GM18498 (cell line): ENCODE data around the gene IL17C.
"Not testable (repeated sequence)": the region's sequence is repeated elsewhere in the genome, so short reads cannot be mapped to it uniquely, and the experiment has no call there.

Experiments
- ATAC-seq: cut with Tn5 transposase; IDR thresholded peaks from one replicate; pipeline ENCODE4 v1.9.1; 2021; ENCODE audit warnings: mild to moderate bottlenecking, moderate library complexity; ENCODE audit not compliant: unreplicated experiment

The IL17C gene

DNA sequence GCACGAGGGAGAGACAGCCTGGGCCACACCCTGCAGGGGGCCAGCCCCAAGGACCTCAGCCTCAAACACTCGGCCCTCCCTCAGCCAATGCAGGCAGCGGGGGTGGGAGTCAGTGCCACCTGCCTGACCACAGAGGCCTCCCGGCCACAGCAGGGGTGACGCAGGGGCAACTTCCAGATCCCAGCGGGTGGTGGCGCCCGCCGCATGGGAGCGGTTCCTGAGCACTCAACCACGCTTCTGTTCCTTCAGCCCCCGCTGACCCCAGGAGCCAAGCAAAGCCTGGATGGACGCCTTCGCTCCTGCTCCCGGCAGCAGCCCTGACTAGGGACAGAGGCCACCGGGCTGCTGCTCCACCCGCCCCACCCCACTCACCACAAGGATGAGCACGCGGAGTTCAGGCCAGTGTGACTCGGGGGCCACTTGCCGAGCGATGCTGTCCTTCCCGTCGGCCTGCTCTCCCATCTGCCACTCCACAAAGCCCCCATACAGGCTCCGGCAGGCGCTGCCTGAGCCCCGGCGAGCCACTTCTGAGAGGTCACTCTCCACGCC is 17.4 kb downstream of the IL17C start:
- no peak for ATAC-seq

DNA sequence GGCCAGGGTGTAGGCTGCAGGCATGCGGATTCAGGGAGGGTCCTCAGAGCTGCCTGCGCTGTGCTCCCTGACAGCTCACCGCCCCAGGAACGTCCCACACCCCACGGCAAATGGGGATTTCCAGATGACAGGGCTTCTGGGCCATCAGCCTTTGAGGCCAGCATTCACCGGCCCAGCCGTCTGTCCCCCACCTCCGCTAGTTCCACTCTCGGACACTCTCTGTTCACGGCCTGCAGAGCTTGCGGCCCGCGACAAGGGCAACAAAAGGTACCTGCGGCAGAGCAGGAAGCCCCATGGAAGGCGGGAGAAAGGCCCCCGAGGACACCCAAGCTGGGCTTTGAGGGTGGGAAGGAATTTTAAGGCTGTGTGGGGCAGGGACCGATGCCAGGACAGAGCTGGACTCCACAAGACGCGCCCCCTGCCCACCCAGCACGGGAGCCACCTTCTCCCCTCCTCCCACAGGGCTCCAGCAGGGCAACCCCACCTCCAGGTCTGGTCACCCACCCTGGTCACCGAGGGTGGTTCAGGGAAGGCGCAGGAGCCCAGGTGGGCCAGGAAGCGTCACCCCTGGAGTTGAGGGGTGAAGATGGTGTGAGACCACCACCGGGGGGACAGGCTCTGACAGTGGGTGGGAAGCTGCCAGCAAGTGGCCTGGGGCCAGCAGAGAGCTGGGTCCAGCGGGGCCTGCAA is 18.1 kb downstream of the IL17C start:
- no peak for ATAC-seq

DNA sequence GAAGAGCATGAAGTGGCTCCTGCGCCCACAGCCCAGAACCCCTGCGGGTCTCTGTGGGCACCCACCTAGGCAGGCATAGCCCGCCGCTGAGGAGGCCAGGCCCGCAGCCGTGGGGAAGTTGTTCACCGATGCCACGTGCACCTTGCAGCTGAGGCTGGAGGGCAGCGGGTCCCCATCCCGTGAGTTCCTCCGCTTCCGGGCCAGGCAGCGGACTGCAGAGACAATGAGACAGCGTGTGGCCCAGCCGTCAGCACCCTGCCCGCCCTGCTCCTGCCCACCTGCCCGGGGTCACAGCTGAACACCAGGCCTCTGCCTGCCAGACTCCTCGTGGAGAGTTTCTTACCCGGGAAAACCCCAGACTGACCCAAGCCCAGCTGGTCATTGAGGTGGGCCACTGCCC is 19.0 kb downstream of the IL17C start:
- ATAC-seq = no peak

DNA sequence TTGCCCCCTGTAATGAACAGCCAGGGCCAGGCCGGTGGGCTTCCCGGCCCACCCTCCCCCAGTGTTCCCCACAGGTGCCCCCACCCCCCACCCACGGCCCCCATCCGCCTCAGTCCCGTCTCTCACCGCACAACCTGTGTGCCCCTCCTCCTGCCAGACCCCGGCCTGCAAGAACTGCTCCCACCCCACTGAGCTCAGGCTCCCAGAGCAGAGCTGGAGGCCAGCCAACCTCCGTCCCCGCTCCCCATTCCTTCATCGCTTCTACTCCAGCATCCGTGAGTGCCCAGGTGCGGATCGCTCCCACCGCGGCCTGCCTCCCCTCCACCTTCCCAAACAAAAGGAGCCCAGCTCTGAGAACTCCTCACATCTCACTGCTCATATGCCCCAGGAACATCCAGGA is 20.3 kb downstream of the IL17C start:
- no peak for ATAC-seq

DNA sequence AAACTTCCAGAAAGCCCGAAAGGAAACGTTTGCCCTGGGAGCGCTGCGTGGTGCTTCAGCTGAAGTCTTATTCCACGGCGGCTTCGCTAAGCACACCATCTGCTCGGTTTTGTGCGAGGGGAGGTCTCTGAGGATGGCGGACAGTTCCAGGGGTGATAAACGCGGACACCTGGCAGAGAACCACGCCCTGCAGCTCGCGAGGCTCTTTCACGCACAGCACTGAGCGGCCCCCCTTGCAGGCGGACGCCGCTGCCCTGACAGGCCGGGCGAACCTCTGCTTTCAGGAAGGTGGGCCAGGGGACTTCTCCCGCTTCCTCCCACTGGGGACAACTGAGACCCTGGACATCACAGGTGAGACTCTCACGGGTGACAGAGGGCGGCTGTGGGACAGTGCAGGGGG is 20.8 kb downstream of the IL17C start:
- ATAC-seq = no peak

DNA sequence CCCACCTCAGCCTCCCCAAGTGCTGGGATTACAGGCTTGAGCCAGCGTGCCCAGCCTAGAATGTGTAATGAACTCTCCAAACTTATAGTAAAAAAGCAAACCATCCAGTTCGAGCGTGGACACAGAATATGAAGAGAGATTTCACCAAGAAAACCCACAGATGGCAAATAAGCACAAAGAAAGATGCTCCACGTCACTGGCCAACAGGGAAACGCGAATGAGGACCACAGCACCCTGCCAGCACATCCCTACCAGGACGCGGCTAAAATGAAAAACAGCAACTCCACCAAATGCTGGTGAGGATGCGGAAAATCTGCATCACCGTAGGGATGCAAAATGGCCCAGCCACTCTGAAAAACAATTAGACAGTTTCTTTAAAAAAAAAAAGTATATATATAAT is 23.1 kb downstream of the IL17C start:
- ATAC-seq = no peak

DNA sequence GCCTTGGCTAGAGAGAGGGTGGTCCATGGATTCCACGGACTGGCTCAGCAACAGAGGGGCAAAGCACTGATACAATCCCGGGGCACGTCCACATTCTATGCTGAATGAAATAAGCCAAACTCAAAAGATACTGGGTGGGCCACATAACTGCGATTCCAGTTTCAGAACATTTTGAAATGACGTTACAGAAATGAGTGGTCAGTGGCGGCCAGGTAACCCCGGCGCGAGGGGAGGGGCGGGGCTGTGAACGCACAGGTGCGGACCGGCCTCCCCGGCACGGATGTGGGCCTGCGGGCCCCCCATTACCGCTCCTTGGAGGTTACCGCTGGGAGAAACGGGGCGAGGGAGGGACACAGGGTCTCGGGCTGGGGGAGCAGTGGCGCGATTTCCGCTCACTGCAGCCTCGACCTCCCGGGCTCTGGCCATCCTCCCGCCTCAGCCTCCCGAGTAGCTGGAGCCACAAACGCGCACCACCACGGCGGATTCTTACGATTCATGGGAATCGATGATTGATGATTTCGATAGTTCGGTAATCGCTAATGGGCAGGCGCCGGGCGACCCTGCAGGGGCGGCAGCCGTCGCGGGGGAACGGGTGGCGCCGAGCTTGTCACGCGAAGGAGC is 24.0 kb downstream of the IL17C start:
- peak; percentile 9 for ATAC-seq

DNA sequence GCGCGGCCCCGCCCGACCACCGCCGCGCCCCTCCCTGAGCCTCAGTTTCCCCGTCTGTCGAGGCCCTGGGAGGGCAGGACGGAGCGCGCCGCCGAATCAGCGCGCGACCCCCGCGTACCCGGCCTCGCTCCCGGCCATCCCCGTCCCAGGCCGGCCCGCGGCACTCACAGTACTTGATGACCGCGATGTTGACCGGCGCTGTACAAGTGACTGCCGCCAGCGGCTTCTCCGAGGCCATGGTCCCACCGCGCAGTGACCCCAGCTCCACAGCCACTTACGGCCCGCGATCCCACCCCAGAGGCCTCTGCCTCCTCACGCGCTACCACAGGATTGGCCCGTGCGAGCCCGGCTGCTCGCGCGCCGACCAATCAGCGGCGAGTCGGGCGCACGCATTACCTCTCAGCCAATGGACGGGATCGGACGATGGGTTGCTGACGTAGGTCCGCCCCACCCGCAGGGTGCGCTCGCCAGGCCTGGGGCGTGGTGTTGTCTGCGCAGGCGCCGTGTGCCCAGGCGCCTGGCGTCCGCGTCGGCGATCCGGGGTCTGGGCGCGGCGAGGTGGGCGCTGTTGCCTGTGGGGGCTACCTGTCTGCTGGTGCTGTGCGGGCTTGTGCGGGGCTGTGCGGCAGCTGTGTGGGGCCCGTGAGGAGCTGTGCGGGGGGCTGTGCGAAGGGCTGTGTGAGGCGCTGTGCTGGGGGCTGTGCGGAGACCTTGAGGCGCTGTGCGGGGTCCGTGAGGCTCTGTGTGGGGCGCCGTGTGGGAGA is 24.7 kb downstream of the IL17C start, which contains the start of gene MVD:
Gene MVD (minus strand): TSS at position 249 of the 764 bp plus-strand sequence. CDS start 11 bp downstream, at position 238.
- ATAC-seq = peak; percentile 92

DNA sequence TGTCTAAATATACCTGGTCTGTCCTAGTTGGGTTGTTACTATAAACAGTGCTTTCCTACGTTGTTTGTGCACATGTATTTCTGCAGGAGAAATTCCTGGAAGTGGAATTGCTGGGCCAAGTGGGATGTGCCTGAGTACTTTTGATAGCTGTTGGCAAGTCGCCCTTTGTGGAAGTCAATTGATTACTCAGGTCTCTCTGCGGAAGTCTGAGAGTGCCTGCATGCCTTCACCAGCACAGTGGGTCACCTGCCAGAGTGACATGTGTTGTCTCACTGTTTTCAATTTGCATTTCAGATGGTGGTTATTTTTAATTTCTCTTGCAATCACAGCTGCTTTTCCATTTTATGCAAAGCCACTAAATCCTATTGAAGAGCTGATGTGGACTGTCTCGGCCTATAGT is 26.8 kb downstream of the IL17C start:
- ATAC-seq = no peak

DNA sequence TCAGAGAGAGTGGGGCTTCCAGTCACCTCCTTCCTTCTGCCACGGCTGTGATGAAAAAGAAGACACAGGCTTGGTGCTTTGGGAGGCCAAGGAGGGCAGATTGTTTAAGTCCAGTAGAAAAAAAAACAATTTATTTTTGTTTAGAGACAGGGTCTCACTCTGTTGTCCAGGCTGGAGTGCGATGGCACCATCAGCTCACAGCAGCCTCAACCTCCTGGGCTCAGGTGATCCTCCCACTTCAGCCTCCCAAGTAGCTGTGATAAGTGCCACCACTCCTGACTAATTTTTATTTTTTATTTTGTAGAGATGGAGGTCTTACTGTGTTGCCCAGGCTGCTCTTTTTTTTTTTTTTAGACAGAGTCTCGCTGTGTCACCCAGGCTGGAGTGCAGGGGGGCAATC is 27.2 kb downstream of the IL17C start:
- ATAC-seq = no peak

DNA sequence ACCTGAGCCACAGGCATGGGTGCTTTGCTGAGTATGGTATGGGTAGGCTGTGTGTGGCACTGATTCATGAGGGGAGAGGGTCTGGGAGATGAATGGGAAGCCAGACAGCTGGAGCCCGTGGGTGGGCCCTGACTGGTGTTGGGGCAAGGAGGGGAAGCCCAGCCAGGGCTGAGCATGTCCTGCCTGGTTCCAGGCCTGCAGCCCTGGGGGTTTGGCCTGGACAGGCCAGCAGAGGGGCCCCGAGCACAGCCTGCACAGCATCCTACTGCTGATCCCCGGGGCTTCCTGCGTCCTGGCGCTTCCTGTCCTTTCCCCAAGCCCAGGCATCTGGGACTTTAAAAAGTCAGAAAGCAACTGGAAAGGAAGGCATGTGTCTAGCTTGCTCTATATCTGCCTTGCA is 29.1 kb downstream of the IL17C start:
- ATAC-seq = no peak

DNA sequence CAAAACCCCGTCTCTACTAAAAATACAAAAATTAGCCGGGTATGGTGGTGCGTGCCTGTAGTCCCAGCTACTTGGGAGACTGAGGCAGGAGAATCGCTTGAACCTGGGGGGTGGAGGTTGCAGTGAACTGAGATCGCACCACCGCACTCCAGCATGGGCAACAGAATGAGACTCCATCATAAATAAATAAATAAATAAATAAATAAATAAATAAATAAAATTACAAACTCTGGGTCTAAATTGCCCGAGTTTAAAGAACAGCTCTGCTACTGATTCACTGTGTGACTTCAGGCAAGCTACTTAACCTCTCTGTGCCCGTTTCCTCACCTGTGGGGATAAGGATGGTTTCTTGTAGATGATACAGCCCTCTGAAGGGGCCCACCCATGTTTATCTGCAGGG is 31.1 kb downstream of the IL17C start:
- ATAC-seq = not testable (repeated sequence)

DNA sequence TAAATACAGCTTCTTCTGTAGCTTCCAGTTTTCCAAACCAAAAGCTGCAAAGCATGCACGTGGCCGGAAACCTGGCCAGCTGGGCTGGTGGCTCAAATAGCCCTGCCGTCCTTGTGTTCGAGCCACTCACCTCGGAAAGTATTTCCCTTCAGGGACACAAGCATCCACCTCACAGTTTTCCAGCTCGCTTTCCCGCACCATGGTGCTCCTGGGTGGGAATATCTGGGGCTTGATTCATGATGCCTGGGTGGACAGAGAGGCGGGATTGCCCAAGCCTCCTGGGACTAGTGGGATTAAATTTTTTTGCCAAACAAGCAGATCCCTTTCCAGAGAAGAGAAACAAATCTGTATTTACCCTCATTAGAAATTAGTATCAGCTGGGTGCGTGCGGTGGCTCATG is 31.6 kb downstream of the IL17C start:
- no peak for ATAC-seq

DNA sequence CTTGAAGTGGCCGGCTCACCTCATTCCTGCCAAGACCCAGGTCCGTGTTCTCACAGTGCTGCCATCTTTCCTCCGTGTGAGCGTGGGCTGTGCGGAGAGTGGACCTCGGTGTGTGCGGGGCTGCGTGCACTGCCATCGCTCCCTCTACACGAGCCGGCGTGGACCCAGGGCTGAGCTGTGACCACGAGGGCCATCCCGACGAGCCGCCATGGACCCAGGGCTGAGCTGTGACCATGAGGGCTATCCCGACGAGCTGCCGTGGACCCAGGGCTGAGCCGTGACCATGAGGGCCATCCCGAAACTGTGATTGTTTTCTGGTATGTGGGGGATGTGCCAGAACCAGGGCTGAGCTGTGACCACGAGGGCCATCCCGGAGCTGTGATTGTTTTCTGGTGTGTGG is 33.4 kb downstream of the IL17C start:
- ATAC-seq = no peak

DNA sequence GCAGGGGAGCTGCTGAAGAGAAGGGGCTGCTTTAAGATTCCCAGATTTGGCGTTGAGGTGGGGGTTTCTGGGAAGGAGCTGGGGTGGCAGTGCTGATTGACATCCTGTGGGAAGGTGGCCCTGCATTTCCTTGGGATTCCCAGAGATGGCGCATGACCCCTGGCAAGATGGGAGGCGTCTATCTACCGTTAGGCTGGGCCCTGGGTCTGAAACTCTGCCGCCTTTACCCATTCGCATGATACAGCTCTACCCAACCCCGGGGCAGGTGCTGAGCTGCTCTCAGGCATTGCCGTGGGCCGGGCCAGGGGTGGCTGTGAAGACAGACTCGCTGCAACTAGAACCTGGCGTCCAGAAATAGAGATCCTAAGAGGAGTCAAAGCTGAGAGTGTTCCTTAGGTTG is 34.4 kb downstream of the IL17C start:
- ATAC-seq = no peak

DNA sequence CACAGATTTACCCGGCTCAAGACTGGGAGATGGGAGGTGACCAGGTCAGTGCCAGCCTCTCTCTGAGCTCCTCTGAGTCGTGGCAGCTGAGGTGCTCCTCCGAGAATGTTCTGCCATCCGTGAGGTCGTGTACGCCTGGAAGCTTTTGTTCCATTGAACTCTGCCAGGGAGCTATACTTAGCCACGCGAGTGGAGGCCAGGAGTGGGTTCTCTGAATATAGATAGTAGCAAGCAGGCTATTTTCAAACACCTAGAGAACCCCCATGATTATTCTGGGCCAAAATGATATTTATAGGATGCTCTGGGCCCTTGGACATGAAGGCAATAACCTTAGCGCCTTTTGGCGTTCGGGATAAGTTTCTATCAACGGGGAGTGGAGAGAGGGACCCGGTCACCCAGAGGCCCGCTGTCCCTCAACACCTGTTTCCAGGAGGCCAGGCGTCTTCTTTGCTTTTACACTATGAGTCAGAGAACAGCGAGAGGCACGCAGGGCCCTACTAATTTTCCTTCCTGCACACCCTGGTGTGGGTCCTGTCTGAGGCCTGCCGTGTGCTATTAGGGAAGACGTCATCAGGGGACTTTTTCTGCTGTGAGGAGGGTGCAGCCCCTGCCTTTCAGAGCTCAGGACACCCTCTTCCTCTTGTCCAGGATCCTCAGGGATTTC is 35.5 kb downstream of the IL17C start:
- ATAC-seq = no peak

DNA sequence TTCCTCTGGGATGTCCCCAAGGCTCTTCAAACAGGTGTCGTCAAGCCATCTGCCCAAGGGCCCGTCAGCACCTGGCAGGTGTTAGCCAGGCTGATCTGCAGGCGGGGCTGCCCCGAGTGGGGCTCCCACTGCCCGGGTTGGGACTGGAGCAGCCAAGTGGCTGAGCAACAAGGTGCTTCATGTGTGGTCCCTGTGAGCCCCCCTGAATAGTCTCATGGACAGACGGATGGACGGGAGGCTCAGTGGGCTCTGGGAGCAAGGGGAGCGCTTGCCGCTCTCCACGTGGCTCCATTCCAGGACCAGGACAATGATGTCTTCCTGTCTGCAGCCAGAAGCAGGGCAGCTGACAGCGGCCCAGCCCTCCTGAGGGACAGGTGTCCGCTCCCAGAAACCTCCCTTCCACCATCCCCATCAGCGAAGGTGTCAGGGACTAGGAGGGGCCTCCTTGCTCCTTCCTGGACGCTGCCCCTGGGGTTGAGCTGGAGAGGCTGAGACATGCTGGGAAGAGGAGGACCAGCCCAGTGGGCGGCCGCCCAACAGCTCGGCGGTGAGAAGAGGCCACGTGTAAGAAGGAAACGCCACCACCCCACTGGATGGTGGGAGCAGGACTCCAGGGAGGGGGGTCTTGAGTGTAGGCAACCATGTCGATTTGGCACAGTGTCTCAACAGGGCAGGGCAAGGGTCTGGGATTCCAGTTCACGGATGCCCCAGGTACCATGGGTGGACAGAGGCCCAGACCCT is 38.3 kb downstream of the IL17C start:
- ATAC-seq = no peak

DNA sequence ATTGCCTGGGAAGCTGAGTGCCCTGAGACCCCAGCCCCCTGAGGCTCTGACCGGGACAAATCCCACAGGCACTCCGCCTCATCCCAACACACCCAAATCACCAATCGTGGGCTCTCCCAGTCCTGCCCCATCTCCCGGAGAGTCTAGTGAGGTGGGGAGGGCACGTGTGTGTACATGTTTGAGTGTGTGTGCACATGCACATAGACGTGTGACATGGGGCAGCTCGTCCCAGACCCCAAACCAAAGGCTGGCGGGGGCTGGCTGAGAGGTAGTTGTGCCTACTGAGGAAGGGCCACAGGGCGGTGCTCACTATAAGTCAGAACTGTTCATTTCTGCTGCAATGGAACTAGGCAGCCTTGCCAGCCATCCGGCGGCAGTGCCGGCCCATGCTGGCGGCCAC is 39.3 kb downstream of the IL17C start:
- no peak for ATAC-seq

DNA sequence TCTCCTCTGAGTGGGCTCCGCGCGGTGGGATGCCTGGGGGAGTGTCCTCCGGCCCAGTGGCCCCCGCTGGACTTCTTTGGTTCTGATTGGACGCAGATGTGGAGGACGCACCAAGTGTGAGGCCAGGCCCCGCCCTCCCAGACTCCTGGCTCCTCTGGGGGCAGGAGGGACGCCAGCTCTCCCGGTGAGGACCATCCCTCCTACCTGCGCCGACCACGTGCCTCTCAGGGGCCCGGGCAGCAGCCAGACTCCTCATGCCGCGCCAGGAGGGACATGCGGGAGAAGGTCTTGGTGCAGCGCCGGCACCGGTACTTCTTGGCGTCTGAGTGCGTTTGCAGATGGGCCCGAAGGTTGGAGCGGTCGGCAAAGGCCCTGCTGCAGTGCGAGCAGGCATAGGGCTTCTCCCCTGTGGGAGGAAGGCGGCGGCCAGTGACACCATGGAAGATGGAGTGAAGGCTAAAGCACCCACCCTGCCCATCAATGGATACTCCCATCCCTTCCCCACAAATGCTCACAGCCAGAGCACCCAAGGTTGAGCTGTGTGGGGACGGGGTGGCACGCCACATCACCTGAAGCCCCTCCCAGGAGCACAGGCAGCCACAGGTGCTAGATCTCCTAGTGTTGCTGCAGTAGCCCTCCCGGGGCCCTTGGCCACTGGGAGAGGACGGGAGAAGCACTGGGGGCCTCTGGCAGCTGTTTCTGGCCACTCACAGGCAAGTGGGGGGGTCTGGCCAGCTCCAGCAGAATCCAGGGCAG is 40.0 kb downstream of the IL17C start:
- no peak for ATAC-seq

DNA sequence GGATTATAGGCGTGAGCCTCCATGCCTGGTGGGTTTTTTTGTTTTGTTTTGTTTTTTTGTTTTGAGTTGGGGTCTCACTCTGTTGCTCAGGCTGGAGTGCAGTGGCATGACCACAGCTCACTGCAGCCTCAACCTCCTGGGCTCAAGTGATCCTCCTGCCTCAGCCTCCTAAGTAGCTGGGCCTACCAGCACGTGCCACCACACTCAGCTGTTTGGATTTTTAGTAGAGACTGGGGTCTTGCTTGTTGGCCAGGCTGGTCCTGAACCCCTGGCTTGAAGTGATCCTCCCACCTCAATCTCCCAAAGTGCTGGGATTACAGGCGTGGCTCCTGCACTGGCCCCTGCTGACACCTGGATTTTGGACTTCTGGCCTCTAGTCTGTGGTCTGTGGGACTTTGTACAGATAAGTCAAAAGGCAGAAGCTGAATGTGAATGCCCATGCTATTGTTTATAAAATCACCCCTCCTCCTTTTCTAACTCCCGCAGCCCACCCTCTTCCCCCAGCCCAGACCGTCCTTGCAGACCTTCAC is 42.2 kb downstream of the IL17C start:
- no peak for ATAC-seq
